ENCODE results near the gene CEP41. TPM values are rescaled to one million over a fixed set of nuclear protein-coding genes. Genes with fewer than 3 reads are reported as not detected.
A peak's percentile ranks its signal among the peaks of the same experiment; 100 is the strongest.

The CEP41 gene
- total RNA-seq, 1 donor from 2014 or later, result 16.7 TPM

- peaks cover 10% of the 10 kb centered on the region for H3K36me3 Mint-ChIP-seq (ENCODE audit: low read depth)
- H3K4me3 Mint-ChIP-seq, result no peak overlapping the region
- peaks cover 25% of the 10 kb centered on the region for H3K4me1 Mint-ChIP-seq
- DNase-seq, result no peak
- H3K27me3 Mint-ChIP-seq, result no peaks in the 10 kb centered on the region
- intact Hi-C loops (cut with micrococcal nuclease), result no loop called here
- H3K27ac Mint-ChIP-seq, result no peak overlapping the region
- no peaks in the 10 kb centered on the region for H3K9me3 Mint-ChIP-seq
Measured at GRCh38 chr7:130423501-130424037, 17.2 kb downstream of the CEP41 start.

- intact Hi-C loops (cut with micrococcal nuclease), result loop anchor here (2.0 kb wide), 1 partner anchor 227 kb away; no protein-coding TSS in a partner anchor
- Mint-ChIP-seq H3K9me3 (no peaks in the 10 kb centered on the region), H3K36me3 (ENCODE audit: low read depth) (peaks cover 6% of the 10 kb centered on the region), H3K4me1 (peaks cover 38% of the 10 kb centered on the region), H3K27ac (peak overlapping the region; percentile 43), H3K27me3 (no peaks in the 10 kb centered on the region), H3K4me3 (peak overlapping the region; percentile 36)
- no peak for DNase-seq
Measured at GRCh38 chr7:130421684-130422083, 19.1 kb downstream of the CEP41 start.

GRCh38 chr7:130420943-130421578 is 19.8 kb downstream of the CEP41 start:
- H3K4me1 Mint-ChIP-seq, result peaks cover 41% of the 10 kb centered on the region
- H3K9me3 Mint-ChIP-seq, result no peaks in the 10 kb centered on the region
- no peak for DNase-seq
- peaks cover 3% of the 10 kb centered on the region for H3K36me3 Mint-ChIP-seq (ENCODE audit: low read depth)
- intact Hi-C loops (cut with micrococcal nuclease), result loop anchor here (2.0 kb wide), 1 partner anchor 228 kb away; no protein-coding TSS in a partner anchor
- no peaks in the 10 kb centered on the region for H3K27me3 Mint-ChIP-seq
- no peak overlapping the region for H3K4me3 Mint-ChIP-seq
- no peak overlapping the region for H3K27ac Mint-ChIP-seq

- DNase-seq, result no peak
- H3K27ac Mint-ChIP-seq, result no peak overlapping the region
- intact Hi-C loops (cut with micrococcal nuclease), result loop anchor here (2.0 to 5.0 kb wide), 2 partner anchors 43 to 229 kb away; no protein-coding TSS in a partner anchor
- no peaks in the 10 kb centered on the region for H3K27me3 Mint-ChIP-seq
- H3K9me3 Mint-ChIP-seq, result no peaks in the 10 kb centered on the region
- peaks cover 48% of the 10 kb centered on the region for H3K4me1 Mint-ChIP-seq
- H3K36me3 Mint-ChIP-seq (ENCODE audit: low read depth), result no peaks in the 10 kb centered on the region
- H3K4me3 Mint-ChIP-seq, result no peak overlapping the region
Measured at GRCh38 chr7:130419658-130420057, 21.2 kb downstream of the CEP41 start.

- no peak for DNase-seq
- Mint-ChIP-seq H3K36me3 (ENCODE audit: low read depth) (peaks cover 3% of the 10 kb centered on the region), H3K27ac (no peak overlapping the region), H3K4me3 (no peak overlapping the region), H3K9me3 (no peaks in the 10 kb centered on the region), H3K27me3 (no peaks in the 10 kb centered on the region), H3K4me1 (peaks cover 50% of the 10 kb centered on the region)
- intact Hi-C loops (cut with micrococcal nuclease), result loop anchor here (5.0 kb wide), 1 partner anchor 44 kb away; no protein-coding TSS in a partner anchor
Measured at GRCh38 chr7:130418306-130418705, 22.5 kb downstream of the CEP41 start.

- no peaks in the 10 kb centered on the region for H3K27me3 Mint-ChIP-seq
- peak overlapping the region; percentile 78 for H3K27ac Mint-ChIP-seq
- intact Hi-C loops (cut with micrococcal nuclease), result loop anchor here (5.0 kb wide), 1 partner anchor 45 kb away; no protein-coding TSS in a partner anchor
Measured at GRCh38 chr7:130417213-130417612, 23.6 kb downstream of the CEP41 start.

GRCh38 chr7:130415006-130415405 is 25.8 kb downstream of the CEP41 start:
- Mint-ChIP-seq H3K9me3 (no peaks in the 10 kb centered on the region), H3K27ac (no peak overlapping the region), H3K4me1 (peaks cover 39% of the 10 kb centered on the region), H3K36me3 (ENCODE audit: low read depth) (peaks cover 3% of the 10 kb centered on the region), H3K27me3 (no peaks in the 10 kb centered on the region), H3K4me3 (peak overlapping the region; percentile 0)
- intact Hi-C loops (cut with micrococcal nuclease), result loop anchor here (5.0 kb wide), 1 partner anchor 47 kb away; no protein-coding TSS in a partner anchor
- DNase-seq, result no peak

More at GRCh38 chr7:130417213-130417612, 23.6 kb downstream of the CEP41 start:
- peak overlapping the region; percentile 38 for H3K4me3 Mint-ChIP-seq
- peaks cover 3% of the 10 kb centered on the region for H3K36me3 Mint-ChIP-seq (ENCODE audit: low read depth)
- H3K9me3 Mint-ChIP-seq, result no peaks in the 10 kb centered on the region
- H3K4me1 Mint-ChIP-seq, result peaks cover 46% of the 10 kb centered on the region
- peak; percentile 69 for DNase-seq

GRCh38 chr7:130413201-130413600 is 27.6 kb downstream of the CEP41 start:
- H3K9me3 Mint-ChIP-seq, result no peaks in the 10 kb centered on the region
- no peak for DNase-seq
- H3K27ac Mint-ChIP-seq, result no peak overlapping the region
- intact Hi-C loops (cut with micrococcal nuclease), result no loop called here
- H3K27me3 Mint-ChIP-seq, result no peaks in the 10 kb centered on the region
- peaks cover 3% of the 10 kb centered on the region for H3K36me3 Mint-ChIP-seq (ENCODE audit: low read depth)
- no peak overlapping the region for H3K4me3 Mint-ChIP-seq
- peaks cover 35% of the 10 kb centered on the region for H3K4me1 Mint-ChIP-seq

- Mint-ChIP-seq H3K36me3 (ENCODE audit: low read depth) (peaks cover 3% of the 10 kb centered on the region), H3K27me3 (no peaks in the 10 kb centered on the region), H3K4me1 (peaks cover 14% of the 10 kb centered on the region), H3K4me3 (no peak overlapping the region), H3K27ac (no peak overlapping the region), H3K9me3 (no peaks in the 10 kb centered on the region)
- no peak for DNase-seq
- intact Hi-C loops (cut with micrococcal nuclease), result no loop called here
Measured at GRCh38 chr7:130410868-130411541, 29.8 kb downstream of the CEP41 start.

- H3K4me3 Mint-ChIP-seq, result no peak overlapping the region
- intact Hi-C loops (cut with micrococcal nuclease), result no loop called here
- no peak overlapping the region for H3K27ac Mint-ChIP-seq
- peaks cover 3% of the 10 kb centered on the region for H3K36me3 Mint-ChIP-seq (ENCODE audit: low read depth)
- DNase-seq, result no peak
- H3K27me3 Mint-ChIP-seq, result no peaks in the 10 kb centered on the region
- no peaks in the 10 kb centered on the region for H3K9me3 Mint-ChIP-seq
- H3K4me1 Mint-ChIP-seq, result peaks cover 5% of the 10 kb centered on the region
Measured at GRCh38 chr7:130409712-130410072, 31.1 kb downstream of the CEP41 start.

- intact Hi-C loops (cut with micrococcal nuclease), result no loop called here
- DNase-seq, result no peak
- no peaks in the 10 kb centered on the region for H3K27me3 Mint-ChIP-seq
- peaks cover 3% of the 10 kb centered on the region for H3K36me3 Mint-ChIP-seq (ENCODE audit: low read depth)
- H3K9me3 Mint-ChIP-seq, result no peaks in the 10 kb centered on the region
- peaks cover 5% of the 10 kb centered on the region for H3K4me1 Mint-ChIP-seq
- H3K27ac Mint-ChIP-seq, result no peak overlapping the region
- H3K4me3 Mint-ChIP-seq, result no peak overlapping the region
Measured at GRCh38 chr7:130409067-130409711, 31.6 kb downstream of the CEP41 start.

GRCh38 chr7:130405003-130405402 is 35.8 kb downstream of the CEP41 start:
- H3K27ac Mint-ChIP-seq, result no peak overlapping the region
- intact Hi-C loops (cut with micrococcal nuclease), result no loop called here
- peaks cover 4% of the 10 kb centered on the region for H3K36me3 Mint-ChIP-seq (ENCODE audit: low read depth)
- H3K27me3 Mint-ChIP-seq, result no peaks in the 10 kb centered on the region
- H3K9me3 Mint-ChIP-seq, result no peaks in the 10 kb centered on the region
- H3K4me1 Mint-ChIP-seq, result peaks cover 5% of the 10 kb centered on the region
- H3K4me3 Mint-ChIP-seq, result no peak overlapping the region
- DNase-seq, result no peak

- H3K4me3 Mint-ChIP-seq, result no peak overlapping the region
- H3K36me3 Mint-ChIP-seq (ENCODE audit: low read depth), result peaks cover 13% of the 10 kb centered on the region
- peaks cover 5% of the 10 kb centered on the region for H3K4me1 Mint-ChIP-seq
- H3K9me3 Mint-ChIP-seq, result no peaks in the 10 kb centered on the region
- no peak overlapping the region for H3K27ac Mint-ChIP-seq
- no peak for DNase-seq
- intact Hi-C loops (cut with micrococcal nuclease), result no loop called here
- H3K27me3 Mint-ChIP-seq, result no peaks in the 10 kb centered on the region
Measured at GRCh38 chr7:130401578-130401977, 39.2 kb downstream of the CEP41 start.

- Mint-ChIP-seq H3K4me1 (peaks cover 5% of the 10 kb centered on the region), H3K27ac (no peak overlapping the region), H3K4me3 (no peak overlapping the region), H3K9me3 (no peaks in the 10 kb centered on the region), H3K36me3 (ENCODE audit: low read depth) (peaks cover 13% of the 10 kb centered on the region), H3K27me3 (no peaks in the 10 kb centered on the region)
- intact Hi-C loops (cut with micrococcal nuclease), result no loop called here
- DNase-seq, result no peak
Measured at GRCh38 chr7:130401101-130401500, 39.7 kb downstream of the CEP41 start.

All from activated CD4-positive, alpha-beta T cell treated with anti-CD3 and anti-CD28 coated beads, Interleukin-2, amount 10 ng/mL, durations not matched to agents 24 days and 14 days (primary cell).